Measurements from ENCODE around the gene BZW2.

BZW2 gene

DNA sequence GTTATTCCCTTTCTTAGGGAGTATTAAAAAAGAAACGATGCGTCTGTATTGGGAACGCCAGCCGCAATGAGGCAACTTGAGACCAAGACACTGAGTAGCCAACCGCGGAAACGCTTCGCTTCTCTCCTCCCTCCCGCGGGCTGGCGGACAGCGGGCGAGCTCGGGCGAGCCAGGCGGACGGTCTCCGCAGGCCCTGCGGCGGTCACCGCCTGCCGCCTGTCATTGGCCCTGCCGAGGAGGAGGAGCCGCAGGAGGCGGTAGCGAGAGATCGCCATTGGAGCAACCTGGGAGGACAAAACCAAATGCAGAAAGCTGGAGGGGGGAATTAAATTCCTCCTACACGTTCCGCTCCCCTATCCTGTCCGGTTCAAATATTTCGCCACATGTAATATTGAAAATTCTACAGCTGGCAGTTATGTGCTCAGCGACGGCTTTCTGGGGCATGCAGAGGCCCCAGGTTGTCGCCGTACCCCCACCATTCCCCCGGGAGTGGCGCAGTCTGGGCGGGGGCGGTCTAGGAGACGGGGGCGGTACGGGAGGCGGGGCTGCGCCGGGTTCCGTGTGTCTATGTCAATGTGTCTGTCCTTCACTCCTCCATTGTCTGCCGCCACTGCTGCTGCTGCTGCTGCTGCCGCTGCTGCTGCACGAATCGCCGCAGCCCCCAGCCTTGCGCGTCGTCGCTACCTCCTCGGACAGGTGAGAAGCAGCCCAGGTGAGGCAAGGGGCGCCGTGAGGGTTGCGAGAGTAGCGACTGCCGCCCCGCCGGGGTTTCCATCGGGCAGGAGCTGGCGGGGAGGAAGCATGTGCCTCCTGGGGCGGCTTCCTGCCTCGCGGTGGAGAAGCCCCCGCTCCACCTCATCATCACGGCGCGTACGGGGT is at the start of gene BZW2, which contains the start of gene ANKMY2:
BZW2 (plus strand) TSS at position 589 of the 879 bp plus-strand sequence. CDS start 19,263 bp downstream, outside the sequence.
ANKMY2 (minus strand) TSS at position 162 of the 879 bp plus-strand sequence. CDS start 181 bp downstream, outside the sequence.
- Mint-ChIP-seq H3K36me3 (ENCODE audit: low read depth) (peaks cover 37% of the 10 kb centered on the region), H3K4me3 (peak within 1 kb of the TSS; percentile 96), H3K27ac (peak within 1 kb of the TSS; percentile 98), H3K9me3 (no peaks in the 10 kb centered on the region), H3K27me3 (no peaks in the 10 kb centered on the region), H3K4me1 (peaks cover 65% of the 10 kb centered on the region)
- DNase-seq: peak; percentile 88
- ATAC-seq: peak; percentile 93

DNA sequence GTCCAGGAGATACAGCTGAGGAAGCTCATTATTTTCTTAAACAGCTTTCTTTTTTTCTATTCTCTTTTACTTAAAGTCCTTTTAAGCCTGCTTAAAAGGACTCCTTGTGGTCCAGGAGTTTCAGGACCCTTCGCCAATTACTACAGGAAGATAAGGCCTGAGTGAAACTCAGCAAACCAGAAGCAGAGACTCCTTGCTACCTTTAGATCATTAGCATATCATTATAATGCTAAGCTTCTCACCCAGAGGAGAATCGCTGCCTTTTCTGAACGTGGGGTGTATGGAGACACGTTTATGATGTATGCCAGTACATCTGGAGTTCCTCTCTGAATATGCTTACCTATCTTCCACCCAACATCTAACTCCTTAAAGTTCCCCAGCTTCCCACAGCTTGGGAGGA is 48.0 kb upstream of the BZW2 start:
- Mint-ChIP-seq H3K27me3 (no peaks in the 10 kb centered on the region), H3K27ac (no peak overlapping the region), H3K4me1 (no peaks in the 10 kb centered on the region), H3K4me3 (no peak overlapping the region), H3K9me3 (no peaks in the 10 kb centered on the region), H3K36me3 (ENCODE audit: low read depth) (peaks cover 22% of the 10 kb centered on the region)
- DNase-seq: no peak
- no peak for ATAC-seq

DNA sequence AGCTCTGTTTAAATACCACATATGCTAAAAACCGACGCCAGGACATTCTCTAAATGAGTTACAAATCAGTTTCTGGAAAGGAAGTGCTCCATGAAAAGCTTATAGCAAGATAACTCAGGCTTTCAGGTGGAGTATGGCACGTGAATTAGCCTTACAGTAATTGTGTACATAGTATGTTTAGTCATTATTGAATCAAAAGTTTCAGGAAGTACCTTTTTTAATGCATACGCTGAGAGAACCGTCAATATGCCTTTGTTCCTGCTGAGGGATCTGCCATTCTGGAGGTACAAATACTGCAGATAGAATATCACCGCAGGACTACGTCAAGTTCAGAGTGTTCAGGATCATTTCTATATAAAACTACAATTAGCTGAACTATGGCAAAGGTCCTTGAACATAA is 46.1 kb upstream of the BZW2 start:
- Mint-ChIP-seq H3K27me3 (no peaks in the 10 kb centered on the region), H3K4me1 (no peaks in the 10 kb centered on the region), H3K36me3 (ENCODE audit: low read depth) (peaks cover 25% of the 10 kb centered on the region), H3K27ac (no peak overlapping the region), H3K9me3 (no peaks in the 10 kb centered on the region), H3K4me3 (no peak overlapping the region)
- no peak for DNase-seq
- no peak for ATAC-seq

DNA sequence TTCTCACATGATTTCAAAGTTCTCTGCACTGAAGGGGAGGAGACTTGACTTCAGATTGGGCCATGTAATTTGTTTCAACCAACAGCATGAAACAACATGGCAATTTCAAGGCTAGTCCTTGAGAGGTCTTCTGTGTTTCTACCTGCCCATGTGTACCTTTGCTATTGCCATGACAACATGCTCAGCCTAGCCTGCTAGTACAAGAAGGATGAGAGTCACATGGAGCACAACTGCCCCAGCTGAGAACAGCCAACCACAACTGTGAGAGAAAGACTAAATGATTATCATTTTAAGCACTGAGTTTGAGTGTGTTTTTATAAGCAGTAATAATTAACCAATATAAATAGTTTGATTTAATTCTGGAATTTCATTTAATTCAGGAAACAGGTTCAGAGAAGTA is 42.3 kb upstream of the BZW2 start:
- H3K4me1 Mint-ChIP-seq: no peaks in the 10 kb centered on the region
- ATAC-seq (no peak), DNase-seq (no peak)
- H3K4me3 Mint-ChIP-seq: no peak overlapping the region
- H3K27me3 Mint-ChIP-seq: no peaks in the 10 kb centered on the region
- H3K9me3 Mint-ChIP-seq: no peaks in the 10 kb centered on the region
- H3K36me3 Mint-ChIP-seq (ENCODE audit: low read depth): peaks cover 29% of the 10 kb centered on the region
- no peak overlapping the region for H3K27ac Mint-ChIP-seq

DNA sequence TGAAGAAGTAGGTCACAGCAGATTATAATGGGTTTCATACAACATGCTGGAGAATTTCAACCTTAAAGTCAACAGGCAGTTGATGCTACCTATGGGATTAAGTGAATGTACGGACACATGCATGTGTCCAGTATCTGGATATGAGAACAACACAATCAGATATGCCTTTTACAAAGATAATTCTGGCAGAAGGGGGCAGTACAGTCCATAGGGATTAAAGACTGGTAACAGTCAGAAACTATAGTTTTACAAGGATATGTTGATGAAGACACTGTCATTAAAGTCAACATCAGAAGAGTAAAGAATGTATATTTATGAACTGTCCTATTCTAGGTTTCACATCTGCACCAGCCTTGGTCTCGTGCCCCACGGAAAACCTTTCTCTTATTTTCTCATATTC is 41.9 kb upstream of the BZW2 start:
- H3K4me1 Mint-ChIP-seq: no peaks in the 10 kb centered on the region
- H3K36me3 Mint-ChIP-seq (ENCODE audit: low read depth): peaks cover 31% of the 10 kb centered on the region
- no peak overlapping the region for H3K4me3 Mint-ChIP-seq
- H3K27me3 Mint-ChIP-seq: no peaks in the 10 kb centered on the region
- DNase-seq: no peak
- H3K9me3 Mint-ChIP-seq: no peaks in the 10 kb centered on the region
- ATAC-seq: no peak
- no peak overlapping the region for H3K27ac Mint-ChIP-seq

DNA sequence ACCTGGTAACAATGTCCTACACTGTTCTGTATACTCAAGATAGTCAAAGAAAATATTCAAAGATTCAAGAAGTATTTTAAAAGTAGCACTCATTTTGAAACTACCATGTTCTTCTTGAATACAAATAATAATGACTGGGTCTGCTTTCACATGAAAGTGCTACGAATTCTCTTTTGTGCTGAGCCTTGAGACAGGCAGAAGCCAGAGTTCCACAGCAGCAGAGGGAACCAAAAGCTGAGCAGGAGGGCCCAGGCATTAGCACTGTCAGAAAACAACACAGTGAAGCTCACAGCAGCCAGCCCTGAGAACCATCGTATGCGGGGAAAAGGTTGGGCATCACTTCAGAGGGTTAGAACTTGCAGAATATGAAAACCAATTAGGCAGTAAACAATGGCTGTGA is 39.3 kb upstream of the BZW2 start:
- H3K27ac Mint-ChIP-seq: no peak overlapping the region
- ATAC-seq: no peak

DNA sequence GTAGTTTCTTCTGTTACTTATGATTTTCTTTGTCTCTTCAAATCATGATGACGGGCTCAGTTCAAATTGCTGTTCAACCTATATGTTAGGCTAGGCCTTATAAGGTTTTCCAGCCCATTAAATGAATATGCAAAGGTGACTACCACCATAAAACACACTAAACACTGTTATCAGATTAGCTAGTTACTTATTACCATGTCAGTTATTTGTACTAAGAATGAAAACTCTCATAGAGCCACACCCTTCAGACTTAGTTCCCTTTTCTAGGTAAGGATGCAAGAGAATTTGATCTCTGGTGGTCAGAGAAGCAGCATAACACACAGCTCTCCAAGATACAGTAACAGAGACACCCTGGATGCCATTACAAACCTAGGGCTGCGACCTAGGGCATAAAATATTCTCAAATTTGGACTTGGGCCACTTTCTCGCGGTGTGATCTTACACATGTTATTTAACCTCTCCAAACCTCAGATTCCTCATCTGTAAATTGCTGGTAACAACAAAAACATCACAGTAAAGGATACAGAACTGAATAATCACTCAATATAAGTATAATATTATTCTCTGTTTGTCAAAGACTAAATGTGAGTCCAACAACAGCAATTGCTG is 36.0 kb upstream of the BZW2 start:
- Mint-ChIP-seq H3K36me3 (ENCODE audit: low read depth) (peaks cover 12% of the 10 kb centered on the region), H3K27me3 (no peaks in the 10 kb centered on the region), H3K9me3 (no peaks in the 10 kb centered on the region), H3K4me3 (no peak overlapping the region), H3K27ac (no peak overlapping the region), H3K4me1 (peaks cover 7% of the 10 kb centered on the region)
- DNase-seq (no peak), ATAC-seq (no peak)

More for the DNA sequence above, 39.3 kb upstream of the BZW2 start:
- DNase-seq: no peak
- Mint-ChIP-seq H3K36me3 (ENCODE audit: low read depth) (peaks cover 19% of the 10 kb centered on the region), H3K9me3 (no peaks in the 10 kb centered on the region), H3K4me1 (peaks cover 3% of the 10 kb centered on the region), H3K27me3 (no peaks in the 10 kb centered on the region), H3K4me3 (no peak overlapping the region)

DNA sequence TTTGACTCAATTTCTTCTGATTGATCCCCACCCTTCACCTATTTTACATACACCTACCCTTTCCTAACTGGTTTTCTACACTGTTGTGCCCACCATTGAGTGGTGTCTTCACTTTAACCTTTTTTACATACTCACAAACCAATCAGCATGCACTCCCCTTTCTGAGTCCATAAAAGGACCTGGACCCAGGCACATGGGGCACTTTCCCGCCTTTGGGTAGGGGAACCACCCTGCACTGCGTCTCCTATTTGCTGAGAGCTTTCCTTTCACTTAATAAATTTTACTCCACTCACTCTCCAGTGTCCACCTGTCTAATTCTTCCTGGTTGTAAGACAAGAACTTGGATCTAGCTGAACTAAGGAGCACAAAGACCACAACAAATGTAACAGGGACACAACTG is 34.3 kb upstream of the BZW2 start:
- no peak overlapping the region for H3K4me3 Mint-ChIP-seq
- H3K9me3 Mint-ChIP-seq: no peaks in the 10 kb centered on the region
- peaks cover 14% of the 10 kb centered on the region for H3K36me3 Mint-ChIP-seq (ENCODE audit: low read depth)
- DNase-seq: no peak
- ATAC-seq: no peak
- peaks cover 7% of the 10 kb centered on the region for H3K4me1 Mint-ChIP-seq
- no peak overlapping the region for H3K27ac Mint-ChIP-seq
- H3K27me3 Mint-ChIP-seq: no peaks in the 10 kb centered on the region

DNA sequence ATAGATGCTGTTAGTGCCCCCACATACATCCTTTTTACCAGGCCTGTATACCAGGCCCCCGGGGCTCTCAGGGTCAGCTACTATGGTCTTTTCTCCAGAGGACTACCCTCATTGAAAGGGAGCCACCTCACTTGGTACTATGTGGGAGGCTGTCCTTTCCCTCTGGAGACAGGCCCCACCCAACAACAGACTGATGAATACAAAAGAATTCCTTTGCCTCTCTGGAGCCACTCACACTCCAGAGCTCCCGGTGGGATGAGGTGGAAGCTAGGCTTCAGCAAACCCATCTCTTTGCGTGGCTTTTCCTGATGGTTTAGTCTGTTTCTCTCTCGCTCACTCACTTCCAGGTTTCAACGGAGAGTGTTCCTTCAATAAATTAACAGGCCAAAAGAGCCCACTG is 30.8 kb upstream of the BZW2 start:
- DNase-seq (no peak), ATAC-seq (no peak)
- H3K4me3 Mint-ChIP-seq: no peak overlapping the region
- no peak overlapping the region for H3K27ac Mint-ChIP-seq
- H3K4me1 Mint-ChIP-seq: peaks cover 16% of the 10 kb centered on the region
- peaks cover 11% of the 10 kb centered on the region for H3K36me3 Mint-ChIP-seq (ENCODE audit: low read depth)
- H3K27me3 Mint-ChIP-seq: no peaks in the 10 kb centered on the region
- H3K9me3 Mint-ChIP-seq: no peaks in the 10 kb centered on the region

DNA sequence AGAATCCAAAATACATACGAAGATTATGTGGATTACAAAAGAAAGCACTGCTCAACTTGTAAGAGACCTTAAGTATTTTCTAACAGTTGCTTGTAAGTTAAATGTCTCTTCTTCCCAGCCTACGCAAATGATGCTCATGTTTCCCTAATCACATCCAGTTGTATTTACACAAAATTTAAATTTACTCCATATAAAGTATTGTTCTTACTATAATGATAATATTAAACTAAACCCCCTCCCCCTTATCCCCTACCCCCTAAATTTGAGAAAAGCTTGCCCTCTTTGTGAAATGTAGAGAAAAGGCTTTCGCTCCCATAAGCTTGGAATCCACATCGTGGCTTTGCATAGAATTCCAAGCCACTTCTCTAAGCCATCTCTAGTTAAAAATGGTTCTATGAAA is 29.9 kb upstream of the BZW2 start:
- Mint-ChIP-seq H3K36me3 (ENCODE audit: low read depth) (peaks cover 12% of the 10 kb centered on the region), H3K4me3 (no peak overlapping the region), H3K4me1 (peaks cover 24% of the 10 kb centered on the region), H3K9me3 (no peaks in the 10 kb centered on the region), H3K27me3 (no peaks in the 10 kb centered on the region), H3K27ac (no peak overlapping the region)
- no peak for ATAC-seq
- no peak for DNase-seq

DNA sequence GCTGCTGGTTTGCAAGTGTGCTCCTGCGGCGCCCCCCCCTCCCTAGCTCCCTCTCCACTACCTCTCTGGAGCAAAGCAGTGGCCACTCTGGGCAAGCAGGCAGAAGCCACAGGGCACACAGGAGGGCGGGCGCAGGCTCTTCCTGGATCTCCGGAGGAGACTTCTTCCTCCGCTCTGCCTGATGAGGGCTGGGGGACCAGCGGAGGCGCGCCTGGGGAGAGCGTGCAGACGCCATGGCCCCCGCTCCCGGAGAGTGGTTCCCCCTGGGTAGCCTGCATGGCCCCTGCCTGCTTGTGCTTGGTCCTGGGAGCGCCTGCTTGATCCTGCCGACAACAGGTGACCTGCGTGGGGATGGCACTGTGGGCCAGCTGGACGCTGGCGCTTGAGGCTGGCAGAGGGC is 29.4 kb upstream of the BZW2 start:
- H3K4me3 Mint-ChIP-seq: no peak overlapping the region
- peaks cover 16% of the 10 kb centered on the region for H3K36me3 Mint-ChIP-seq (ENCODE audit: low read depth)

DNA sequence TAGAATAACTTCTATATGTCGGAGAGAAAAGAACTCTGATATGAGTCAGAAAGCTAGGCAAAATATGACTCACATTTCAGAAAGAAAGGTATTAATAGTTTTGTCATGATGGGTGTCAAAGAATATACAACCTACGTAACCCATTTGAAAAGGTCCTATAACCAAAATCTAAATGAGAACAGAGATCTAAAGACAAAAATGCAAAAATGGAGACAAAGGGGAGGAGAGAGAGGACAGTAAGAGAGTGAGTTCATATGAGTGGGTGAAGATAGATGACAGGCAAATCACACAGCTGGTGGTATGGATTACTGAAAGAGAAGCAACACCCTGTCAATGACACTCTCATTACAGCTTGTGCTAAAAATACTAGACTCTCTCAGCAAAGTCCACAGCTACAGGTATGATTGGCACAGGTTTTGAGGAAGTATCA is 26.0 kb upstream of the BZW2 start:
- peak; percentile 99 for ATAC-seq
- H3K4me3 Mint-ChIP-seq: peak overlapping the region; percentile 52
- H3K36me3 Mint-ChIP-seq (ENCODE audit: low read depth): peaks cover 32% of the 10 kb centered on the region
- peaks cover 27% of the 10 kb centered on the region for H3K4me1 Mint-ChIP-seq
- H3K27ac Mint-ChIP-seq: peak overlapping the region; percentile 84
- DNase-seq: no peak
- H3K9me3 Mint-ChIP-seq: no peaks in the 10 kb centered on the region
- H3K27me3 Mint-ChIP-seq: no peaks in the 10 kb centered on the region

More for the DNA sequence above, 29.4 kb upstream of the BZW2 start:
- ATAC-seq (no peak), DNase-seq (no peak)
- H3K27ac Mint-ChIP-seq: no peak overlapping the region
- H3K27me3 Mint-ChIP-seq: no peaks in the 10 kb centered on the region
- no peaks in the 10 kb centered on the region for H3K9me3 Mint-ChIP-seq
- peaks cover 27% of the 10 kb centered on the region for H3K4me1 Mint-ChIP-seq

DNA sequence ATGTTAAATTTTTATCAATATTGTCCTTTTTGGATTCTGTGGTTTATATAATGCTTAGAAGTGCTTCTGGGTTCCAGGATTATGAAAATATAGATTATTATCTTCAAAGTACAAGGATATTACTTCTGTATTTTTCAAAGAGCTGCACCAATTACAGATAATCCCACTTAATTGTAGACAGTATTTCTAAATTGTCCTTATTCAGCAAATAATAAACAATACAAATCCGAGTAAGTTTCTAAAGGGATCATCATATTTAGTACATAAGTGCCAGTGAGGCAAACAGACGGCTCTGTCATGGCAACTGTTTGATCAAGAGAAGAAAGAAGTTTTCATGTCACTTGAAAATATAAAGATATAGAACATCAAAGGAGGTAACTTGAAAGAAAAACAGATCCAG is 19.6 kb upstream of the BZW2 start:
- Mint-ChIP-seq H3K36me3 (ENCODE audit: low read depth) (peaks cover 22% of the 10 kb centered on the region), H3K4me1 (peaks cover 12% of the 10 kb centered on the region), H3K4me3 (no peak overlapping the region), H3K27ac (no peak overlapping the region), H3K9me3 (no peaks in the 10 kb centered on the region), H3K27me3 (no peaks in the 10 kb centered on the region)
- DNase-seq (no peak), ATAC-seq (no peak)

DNA sequence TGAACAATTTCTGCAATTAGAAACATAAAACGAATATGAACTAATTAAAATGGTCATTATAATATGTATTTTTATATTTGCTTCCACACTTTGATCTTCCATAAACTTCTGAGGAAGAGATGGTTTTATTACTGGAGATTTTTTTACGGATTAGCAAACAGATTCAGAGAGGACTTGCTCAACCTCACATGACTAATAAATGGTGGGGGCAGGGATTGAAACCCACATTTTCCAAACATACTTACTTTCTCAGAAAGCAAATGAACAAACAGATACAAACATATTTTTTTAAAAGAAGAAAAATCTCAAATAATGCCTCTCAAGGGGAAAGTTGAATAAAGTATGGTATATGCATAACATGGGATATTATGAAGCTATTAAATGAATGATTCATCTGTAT is 18.7 kb upstream of the BZW2 start:
- Mint-ChIP-seq H3K4me1 (peaks cover 11% of the 10 kb centered on the region), H3K36me3 (ENCODE audit: low read depth) (peaks cover 24% of the 10 kb centered on the region), H3K4me3 (no peak overlapping the region), H3K9me3 (no peaks in the 10 kb centered on the region), H3K27ac (no peak overlapping the region), H3K27me3 (no peaks in the 10 kb centered on the region)
- no peak for ATAC-seq
- DNase-seq: no peak

DNA sequence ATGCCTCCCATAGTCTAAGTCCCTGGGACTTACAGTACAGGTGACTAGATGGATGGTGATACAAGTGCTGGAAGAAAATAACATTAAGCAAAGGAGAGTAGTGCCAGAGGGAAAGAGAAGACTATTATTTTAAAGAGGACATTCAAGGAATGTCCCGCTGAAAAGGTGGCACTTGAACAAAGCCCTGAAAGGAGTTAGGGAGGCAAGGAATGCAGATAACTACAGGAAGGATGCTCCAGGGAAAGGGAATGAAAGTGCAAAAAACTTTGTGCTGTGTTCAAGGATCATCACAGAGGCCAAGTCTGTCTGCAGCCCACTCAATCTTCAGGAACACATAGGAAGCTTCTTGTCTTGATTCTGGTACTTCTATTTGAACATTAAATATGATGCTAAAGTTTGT is 15.3 kb upstream of the BZW2 start:
- ATAC-seq (no peak), DNase-seq (no peak)
- Mint-ChIP-seq H3K4me3 (no peak overlapping the region), H3K4me1 (peaks cover 5% of the 10 kb centered on the region), H3K27me3 (no peaks in the 10 kb centered on the region), H3K36me3 (ENCODE audit: low read depth) (peaks cover 15% of the 10 kb centered on the region), H3K27ac (no peak overlapping the region), H3K9me3 (no peaks in the 10 kb centered on the region)
